ENCODE measurements around the gene TRAPPC3. TPM values are rescaled to one million over a fixed set of nuclear protein-coding genes. Genes with fewer than 3 reads are reported as not detected.

TRAPPC3 gene
- total RNA-seq, 1 experiment from 2014 or later: 52.7 TPM

DNA sequence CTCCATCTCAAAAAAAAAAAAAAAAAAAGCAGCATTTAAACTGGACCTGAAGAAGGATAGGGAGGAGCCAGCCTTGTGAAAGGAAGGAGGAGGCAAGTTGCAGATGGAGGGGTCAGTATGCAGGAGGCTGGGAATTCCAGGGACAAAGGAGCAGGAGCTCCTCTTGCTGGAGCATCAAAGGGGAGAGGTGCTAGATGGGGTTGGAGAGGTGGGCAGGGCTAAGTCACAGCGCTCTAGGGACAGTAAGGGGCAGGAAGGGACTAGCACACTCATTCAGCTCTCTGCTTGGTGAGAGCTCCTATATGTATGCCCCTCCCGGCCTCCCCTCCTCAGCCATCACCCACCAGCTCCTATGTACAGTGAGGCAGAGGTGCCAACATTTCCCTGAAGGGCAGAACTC is 33.4 kb upstream of the TRAPPC3 start:
- H3K4me1 Mint-ChIP-seq: peaks cover 17 to 29% of the 10 kb centered on the region in 2 experiments

More for the DNA sequence above, 33.4 kb upstream of the TRAPPC3 start:
- no peak overlapping the region for H3K9ac ChIP-seq (ENCODE audit: extremely low read depth, insufficient read length, low read length)
- H4K5ac ChIP-seq (ENCODE audit: insufficient read length, low read depth, low read length): no peak overlapping the region
- DNase-seq: peak; percentile 87
- no peak overlapping the region for H2BK120ac ChIP-seq (ENCODE audit: low read depth, low read length, poor library complexity, severe bottlenecking)
- no peak overlapping the region for H2BK12ac ChIP-seq (ENCODE audit: insufficient read length, low read depth, low read length)
- no peaks in the 10 kb centered on the region for H3K27me3 ChIP-seq (ENCODE audit: insufficient read depth, low read length)
- H3K14ac ChIP-seq (ENCODE audit: insufficient read depth, low read length): no peak overlapping the region
- no peaks in the 10 kb centered on the region for H3K79me1 ChIP-seq (ENCODE audit: insufficient read depth, low read depth, low read length, poor library complexity, severe bottlenecking)
- WGBS (ENCODE audit: extremely low coverage, insufficient read length, low lambda C conversion rate): no CpG with 5 or more reads among the region's 2 CpGs
- no peak overlapping the region for H3K18ac ChIP-seq (ENCODE audit: insufficient read length, low read depth, low read length)
- no peaks in the 10 kb centered on the region; the same call in 1 of the 2 replicates for H3K27me3 Mint-ChIP-seq (ENCODE audit: low read depth)
- H3K9me3 ChIP-seq (ENCODE audit: control insufficient read depth, low read depth, low read length): no peaks in the 10 kb centered on the region
- TF ChIP-seq, protein P1, sequence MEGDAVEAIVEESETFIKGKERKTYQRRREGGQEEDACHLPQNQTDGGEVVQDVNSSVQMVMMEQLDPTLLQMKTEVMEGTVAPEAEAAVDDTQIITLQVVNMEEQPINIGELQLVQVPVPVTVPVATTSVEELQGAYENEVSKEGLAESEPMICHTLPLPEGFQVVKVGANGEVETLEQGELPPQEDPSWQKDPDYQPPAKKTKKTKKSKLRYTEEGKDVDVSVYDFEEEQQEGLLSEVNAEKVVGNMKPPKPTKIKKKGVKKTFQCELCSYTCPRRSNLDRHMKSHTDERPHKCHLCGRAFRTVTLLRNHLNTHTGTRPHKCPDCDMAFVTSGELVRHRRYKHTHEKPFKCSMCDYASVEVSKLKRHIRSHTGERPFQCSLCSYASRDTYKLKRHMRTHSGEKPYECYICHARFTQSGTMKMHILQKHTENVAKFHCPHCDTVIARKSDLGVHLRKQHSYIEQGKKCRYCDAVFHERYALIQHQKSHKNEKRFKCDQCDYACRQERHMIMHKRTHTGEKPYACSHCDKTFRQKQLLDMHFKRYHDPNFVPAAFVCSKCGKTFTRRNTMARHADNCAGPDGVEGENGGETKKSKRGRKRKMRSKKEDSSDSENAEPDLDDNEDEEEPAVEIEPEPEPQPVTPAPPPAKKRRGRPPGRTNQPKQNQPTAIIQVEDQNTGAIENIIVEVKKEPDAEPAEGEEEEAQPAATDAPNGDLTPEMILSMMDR (conservative IDR thresholded peaks at IDR 0.05): no peak
- H3K4me2 ChIP-seq (ENCODE audit: insufficient read depth, insufficient read length, low read length): no peak overlapping the region
- H3T11ph ChIP-seq (ENCODE audit: low read length): no peak overlapping the region
- H2BK15ac ChIP-seq (ENCODE audit: low read depth, low read length): no peak overlapping the region
- H3K4me3 Mint-ChIP-seq: peak overlapping the region in 1 of 2 experiments; percentile 42; a peak in 1 of 5 replicates
- H3K4me1 ChIP-seq (ENCODE audit: insufficient read depth, low read length): 0 out of 2 replicates have a peak, but pooled peaks cover 2% of the 10 kb centered on the region
- no peak overlapping the region for H2BK20ac ChIP-seq (ENCODE audit: low read depth, low read length, poor library complexity, severe bottlenecking)
- no peak overlapping the region for H3K4ac ChIP-seq (ENCODE audit: low read depth, low read length)
- no peaks in the 10 kb centered on the region for H3K9me3 Mint-ChIP-seq
- H4K91ac ChIP-seq (ENCODE audit: insufficient read length, low read depth, low read length): no peak overlapping the region
- H3K56ac ChIP-seq (ENCODE audit: insufficient read length, low read depth, low read length): no peak overlapping the region
- H2AK5ac ChIP-seq (ENCODE audit: insufficient read length, low read length): no peak overlapping the region
- H4K20me1 ChIP-seq (ENCODE audit: control insufficient read depth, insufficient read depth, insufficient read length): peaks cover 2% of the 10 kb centered on the region
- H3K27ac Mint-ChIP-seq: peak overlapping the region in 2 of 3 experiments; percentile 55 to 85; a peak in 2 of 7 replicates
- no peak overlapping the region for H2BK5ac ChIP-seq (ENCODE audit: insufficient read length, low read length)
- H2AFZ ChIP-seq (ENCODE audit: low read length): no peak overlapping the region
- H3K79me2 ChIP-seq (ENCODE audit: insufficient read depth, low read length): no peaks in the 10 kb centered on the region
- peaks cover 17 to 22% (median 19%) of the 10 kb centered on the region in 3 experiments for H3K36me3 Mint-ChIP-seq (ENCODE audit: insufficient read depth in 1 of 3, low read depth in 3 of 3)
- H3K23ac ChIP-seq (ENCODE audit: insufficient read length, low read depth, low read length): no peak overlapping the region
- no peak overlapping the region for H3K27ac ChIP-seq (ENCODE audit: insufficient read length, low read depth, low read length)
- no peak overlapping the region for H4K8ac ChIP-seq (replicated peaks; ENCODE audit: insufficient read length, low read depth, low read length)
- H3K23me2 ChIP-seq (ENCODE audit: insufficient read length, low read depth, low read length, poor library complexity, severe bottlenecking): peaks cover 10% of the 10 kb centered on the region
